T-helper 1 cell (primary cell): ENCODE data around the gene CDC42SE1.
A peak's percentile ranks its signal among the peaks of the same experiment; 100 is the strongest.

ENCODE experiments used
- DNase-seq, 5 donors: peaks; one replicate each; pipeline ENCODE4 v3.0.0-alpha.2; 2012 to 2020

CDC42SE1 gene

GRCh38 chr1:151051356-151052009 lies 7.9 kb downstream of the CDC42SE1 start:
- DNase-seq, result no peak

- no peak for DNase-seq
Measured at GRCh38 chr1:151050051-151050688, 9.3 kb downstream of the CDC42SE1 start.

DNA sequence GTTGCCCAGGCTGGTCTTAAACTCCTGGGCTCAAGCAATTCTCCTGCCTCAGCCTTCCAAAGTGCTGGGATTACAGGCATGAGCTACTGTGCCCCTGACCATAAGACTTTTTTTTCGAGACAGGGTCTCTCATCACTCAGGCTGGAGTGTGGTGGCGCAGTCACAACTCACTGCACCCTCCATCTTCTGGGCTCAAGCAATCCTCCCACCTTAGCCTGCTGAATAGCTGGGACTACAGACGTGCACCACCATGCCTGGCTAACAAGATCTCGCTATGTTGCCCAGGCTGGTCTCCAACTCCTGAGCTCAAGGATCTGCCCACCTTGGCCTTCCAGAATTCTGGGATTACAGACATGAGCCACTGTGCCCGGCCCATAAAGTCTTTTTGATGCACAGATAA lies 10.0 kb downstream of the CDC42SE1 start:
- DNase-seq, result no peak

GRCh38 chr1:151048645-151049032 lies 10.8 kb downstream of the CDC42SE1 start:
- no peak for DNase-seq

GRCh38 chr1:151047925-151048644 lies 11.3 kb downstream of the CDC42SE1 start:
- DNase-seq, result peak in 4 of 5 donors; percentile 36 to 67 (median 39)

- peak in 4 of 5 donors; percentile 37 to 62 (median 49) for DNase-seq
Measured at GRCh38 chr1:151047591-151047924, 11.9 kb downstream of the CDC42SE1 start, which contains the start of gene C1orf56. C1orf56 (plus strand) TSS chr1:151047751; CDS start chr1:151047848, 97 bp downstream.

GRCh38 chr1:151043163-151043562 lies 16.3 kb downstream of the CDC42SE1 start:
- no peak for DNase-seq

- DNase-seq, result no peak
Measured at GRCh38 chr1:151039521-151039920, 19.9 kb downstream of the CDC42SE1 start.

DNA sequence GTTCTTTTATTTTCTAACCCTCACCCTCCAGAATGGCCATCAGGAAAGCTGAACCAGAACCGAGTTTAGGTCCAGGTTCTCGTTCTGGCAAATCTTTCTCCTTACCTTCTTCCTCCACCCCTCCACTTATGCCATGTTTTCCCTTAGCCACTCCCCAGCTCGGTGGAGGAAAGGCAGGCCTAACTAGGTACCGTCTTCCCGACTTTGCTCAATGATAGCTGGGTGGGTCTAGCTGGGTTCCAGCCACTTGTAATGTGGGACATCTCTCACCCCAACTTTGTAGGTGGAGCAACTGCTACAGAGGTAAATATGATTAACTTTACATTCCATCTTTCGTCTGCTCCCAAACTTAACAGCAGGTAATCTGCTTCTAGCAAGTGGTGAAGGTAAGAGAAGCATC lies 22.4 kb downstream of the CDC42SE1 start:
- DNase-seq, result no peak

DNA sequence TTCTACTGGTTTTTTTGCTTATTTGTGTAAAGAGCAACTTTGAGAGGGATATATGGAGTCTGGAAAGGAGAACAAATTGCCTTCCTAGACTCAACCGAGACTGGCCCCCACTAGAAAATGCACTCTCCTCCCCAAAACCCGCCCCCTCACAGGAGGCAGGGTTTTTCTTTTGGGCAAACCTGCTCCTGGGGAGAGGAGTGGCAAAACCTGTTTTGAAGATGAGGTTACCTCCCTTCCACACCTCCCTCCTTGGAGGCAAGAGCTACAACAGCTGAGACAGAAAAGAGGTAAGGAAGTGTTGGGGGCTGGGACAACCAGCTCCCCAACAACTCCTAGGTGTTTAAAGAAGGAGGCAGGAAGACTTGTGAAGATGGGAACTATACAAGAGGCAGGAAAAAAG lies 23.1 kb downstream of the CDC42SE1 start, which contains the start of gene BNIPL:
BNIPL (plus strand) TSS at position 231 of the 400 bp plus-strand sequence; CDS start at position 371, 140 bp downstream.
- no peak for DNase-seq

DNA sequence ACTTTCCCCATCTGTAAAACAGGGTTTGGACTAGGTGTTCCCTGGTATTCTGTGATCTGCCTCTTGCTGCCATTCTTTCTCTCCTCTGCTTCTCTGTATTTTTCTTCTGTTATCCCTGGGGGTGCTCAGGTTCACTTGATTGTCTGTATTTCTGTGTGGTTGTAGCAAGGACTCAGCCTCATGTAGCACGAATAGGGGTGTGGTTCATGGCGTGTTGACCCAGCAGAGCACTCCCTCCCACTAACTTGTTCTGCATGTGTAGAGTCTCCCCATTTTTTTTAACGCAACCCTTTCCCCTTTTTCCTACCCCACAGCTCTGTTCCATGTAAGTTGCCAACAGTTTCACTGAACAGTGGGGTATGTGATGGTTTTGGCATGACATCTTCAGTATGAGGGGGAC lies 24.3 kb downstream of the CDC42SE1 start:
- DNase-seq, result no peak

DNA sequence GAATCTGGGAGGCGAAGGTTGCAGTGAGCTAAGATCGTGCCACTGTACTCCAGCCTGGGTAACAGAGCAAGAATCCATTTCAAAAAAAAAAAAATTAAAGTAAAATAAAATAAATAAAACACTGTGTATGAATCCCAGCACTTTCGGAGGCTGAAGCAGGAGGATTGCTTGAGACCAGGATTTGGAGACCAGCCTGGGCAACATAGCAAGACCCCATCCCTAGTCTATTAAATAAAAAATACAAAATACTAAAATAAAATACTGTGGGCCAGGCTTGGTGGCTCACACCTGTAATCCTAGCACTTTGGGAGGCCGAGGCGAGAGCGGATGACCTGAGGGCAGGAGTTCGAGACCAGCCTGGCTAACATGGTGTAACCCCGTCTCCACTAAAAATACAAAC lies 27.3 kb downstream of the CDC42SE1 start:
- no peak for DNase-seq

DNA sequence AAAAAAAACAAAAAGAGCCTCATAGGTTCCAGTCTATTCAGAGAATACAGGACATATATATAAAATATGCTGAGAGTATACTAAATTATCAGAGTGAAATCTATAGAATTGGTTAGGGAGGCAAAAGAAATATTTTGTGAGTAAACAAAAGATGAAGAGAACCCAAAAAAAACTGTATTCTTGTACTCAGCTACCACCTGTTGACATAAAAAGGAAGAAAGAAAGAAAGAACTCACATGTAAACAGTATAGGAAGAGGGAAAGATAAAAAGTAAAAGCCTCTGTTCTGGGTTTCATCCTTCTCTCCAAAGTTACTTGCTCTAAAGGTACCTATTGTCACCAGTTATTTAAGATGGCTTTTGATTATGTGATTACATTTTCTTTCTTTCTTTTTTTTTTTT lies 33.0 kb downstream of the CDC42SE1 start:
- no peak for DNase-seq

- peak; percentile 63 to 86 (median 75) for DNase-seq
Measured at GRCh38 chr1:151024540-151025146, 34.8 kb downstream of the CDC42SE1 start.

GRCh38 chr1:151013518-151013917 lies 45.9 kb downstream of the CDC42SE1 start:
- DNase-seq, result no peak

DNA sequence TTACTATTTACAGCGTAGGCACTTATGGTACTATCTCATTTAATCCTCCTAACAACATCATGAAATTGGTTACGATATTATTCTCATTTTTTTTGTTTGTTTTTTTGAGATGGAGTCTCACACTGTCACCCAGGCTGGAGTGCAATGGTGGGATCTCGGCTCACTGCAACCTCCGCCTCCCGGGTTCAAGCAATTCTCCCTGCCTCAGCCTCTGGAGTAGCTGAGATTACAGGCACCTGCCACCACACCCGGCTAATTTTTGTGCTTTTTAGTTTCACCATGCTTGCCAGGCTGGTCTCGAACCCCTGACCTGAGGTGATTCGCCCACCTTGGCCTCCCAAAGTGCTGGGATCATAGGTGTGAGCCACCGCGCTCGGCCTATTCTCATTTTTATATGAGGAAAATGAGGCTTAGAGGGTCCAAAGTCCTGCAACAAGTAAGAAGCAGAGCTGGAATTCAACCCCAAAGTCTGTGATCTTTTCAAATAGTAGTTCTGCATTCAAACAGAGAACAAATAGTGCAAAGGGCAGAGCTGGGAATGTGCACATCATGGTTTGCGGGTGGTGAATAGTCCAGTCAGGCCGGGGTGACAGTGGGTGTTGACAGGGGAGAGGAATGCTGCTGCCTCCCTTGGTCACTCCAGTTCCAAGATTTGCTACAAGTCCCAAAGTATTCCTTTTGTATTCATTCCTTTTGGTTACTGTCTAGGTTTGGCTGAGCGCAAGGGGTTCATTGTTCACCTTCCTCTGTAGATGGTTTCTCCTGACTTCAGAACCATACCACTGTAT lies 46.5 kb downstream of the CDC42SE1 start:
- DNase-seq, result no peak

GRCh38 chr1:151011154-151011850 lies 48.1 kb downstream of the CDC42SE1 start:
- no peak for DNase-seq

GRCh38 chr1:151010346-151010726 lies 49.1 kb downstream of the CDC42SE1 start:
- no peak for DNase-seq

GRCh38 chr1:151009674-151010345 lies 49.6 kb downstream of the CDC42SE1 start:
- no peak for DNase-seq

DNA sequence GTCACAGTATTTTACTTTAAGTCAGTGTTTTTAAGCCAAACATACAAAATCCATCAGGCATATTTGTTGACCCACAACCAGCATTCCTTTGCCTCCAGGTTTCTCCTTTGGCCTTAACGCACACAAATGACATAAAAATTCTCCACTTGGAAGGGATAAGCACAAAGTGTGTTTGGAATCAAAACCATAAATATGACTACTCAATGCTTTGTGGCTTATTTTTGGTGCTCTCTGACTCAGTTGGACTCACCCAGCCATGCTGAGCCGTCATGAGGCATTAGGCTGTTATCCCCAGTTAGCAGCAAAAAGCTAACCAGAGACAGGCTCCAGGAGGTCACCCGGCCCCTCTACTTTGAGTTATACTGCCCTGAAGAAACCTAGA lies 50.2 kb downstream of the CDC42SE1 start:
- no peak for DNase-seq
